GM23338 (cell line): ENCODE measurements around the gene AOPEP. TPM values are rescaled to one million over a fixed set of nuclear protein-coding genes. Genes with fewer than 3 reads are reported as not detected.

Experiments
- ATAC-seq: fragments of 200-7000 bp; cut with Tn5 transposase; 3 replicates; pipeline ENCODE4 v1.9.1; 2020
- DNase-seq: peaks from one replicate; pipeline ENCODE4 v3.0.0-alpha.2; 2015; ENCODE audit warnings: low spot score
- H2AFZ ChIP-seq: fragments of 200-600 bp; sonication (generic); 2 replicates; pipeline ENCODE4 v1.8.0; 2016; ENCODE audit warnings: antibody characterized with exemption, mild to moderate bottlenecking, moderate library complexity
- H3F3A ChIP-seq: fragments of 200-600 bp; sonication (generic); replicated peaks from 2 replicates; pipeline ENCODE4 v1.8.0; 2017; ENCODE audit warnings: antibody characterized with exemption, mixed run types, low read depth
- H3K27ac ChIP-seq: fragments of 200-600 bp; sonication (generic); 2 replicates; pipeline ENCODE4 v1.6.1; 2016; ENCODE audit warnings: low read depth
- H3K27me3 ChIP-seq: fragments of 200-600 bp; sonication (generic); 2 replicates; pipeline ENCODE4 v1.8.0; 2016; ENCODE audit warnings: mild to moderate bottlenecking, mixed run types, moderate library complexity; ENCODE audit not compliant: insufficient read depth
- H3K36me3 ChIP-seq: fragments of 200-600 bp; sonication (generic); 2 replicates; pipeline ENCODE4 v1.8.0; 2016; ENCODE audit warnings: mild to moderate bottlenecking; ENCODE audit not compliant: insufficient read depth
- H3K4me1 ChIP-seq: fragments of 200-600 bp; sonication (generic); 2 replicates; pipeline ENCODE4 v1.8.0; 2016; ENCODE audit warnings: mild to moderate bottlenecking, moderate library complexity; ENCODE audit not compliant: insufficient read depth
- H3K4me2 ChIP-seq: fragments of 200-600 bp; sonication (generic); 2 replicates; pipeline ENCODE4 v1.7.1; 2017; ENCODE audit warnings: mixed run types
- H3K4me3 ChIP-seq: fragments of 200-600 bp; sonication (generic); 2 replicates; pipeline ENCODE4 v1.6.1; 2016; ENCODE audit warnings: mixed run types
- H3K79me2 ChIP-seq: fragments of 200-600 bp; sonication (generic); replicated peaks from 2 replicates; pipeline ENCODE4 v1.8.0; 2017; ENCODE audit warnings: mild to moderate bottlenecking; ENCODE audit not compliant: insufficient read depth
- H3K9me2 ChIP-seq: fragments of 200-600 bp; sonication (generic); 2 replicates; pipeline ENCODE4 v1.8.0; 2017; ENCODE audit not compliant: insufficient read depth
- H4K20me1 ChIP-seq: fragments of 200-600 bp; sonication (generic); replicated peaks from 2 replicates; pipeline ENCODE4 v1.8.0; 2017; ENCODE audit warnings: mild to moderate bottlenecking; ENCODE audit not compliant: insufficient read depth
- H3K27ac Mint-ChIP-seq: 2 replicates; pipeline ENCODE4 v1.8.0; 2020; ENCODE audit warnings: inconsistent platforms, mild to moderate bottlenecking, moderate library complexity, mixed read lengths
- H3K27me3 Mint-ChIP-seq: 3 replicates; pipeline ENCODE4 v1.8.0; 2022; ENCODE audit warnings: low read depth, mild to moderate bottlenecking, moderate library complexity, mixed read lengths, inconsistent platforms; ENCODE audit not compliant: insufficient read depth, poor library complexity
- H3K36me3 Mint-ChIP-seq: 3 replicates; pipeline ENCODE4 v1.8.0; 2021; ENCODE audit warnings: low read depth, mild to moderate bottlenecking, inconsistent platforms, moderate library complexity, mixed read lengths
- H3K4me1 Mint-ChIP-seq: 3 replicates; pipeline ENCODE4 v1.8.0; 2020; ENCODE audit warnings: mild to moderate bottlenecking, inconsistent platforms, mixed read lengths
- H3K4me3 Mint-ChIP-seq: 3 replicates; pipeline ENCODE4 v1.8.0; 2021; ENCODE audit warnings: moderate library complexity, mild to moderate bottlenecking, inconsistent platforms, mixed read lengths
- H3K9me3 Mint-ChIP-seq: 3 replicates; pipeline ENCODE4 v1.8.0; 2020; ENCODE audit warnings: moderate library complexity, mild to moderate bottlenecking, inconsistent platforms, mixed read lengths
- CREB1 ChIP-seq: fragments of 250-450 bp; sonication (Bioruptor Pico); IDR thresholded peaks from 2 replicates; pipeline ENCODE4 v1.5.0; 2020; ENCODE audit warnings: low read depth, mild to moderate bottlenecking, moderate library complexity
- EZH2 ChIP-seq: fragments of 200-600 bp; sonication (generic); IDR thresholded peaks from one replicate; pipeline ENCODE4 v1.8.0; 2017; ENCODE audit warnings: antibody characterized with exemption, mild to moderate bottlenecking, low read depth; ENCODE audit not compliant: unreplicated experiment
- EZH2phosphoT487 ChIP-seq: fragments of 200-600 bp; sonication (generic); IDR thresholded peaks from one replicate; pipeline ENCODE4 v1.8.1; 2018; ENCODE audit warnings: antibody characterized with exemption; ENCODE audit not compliant: unreplicated experiment
- JUNB ChIP-seq: IDR thresholded peaks from one replicate; pipeline ENCODE4 v1.6.1; 2016; ENCODE audit warnings: antibody characterized with exemption; ENCODE audit not compliant: unreplicated experiment
- NANOG ChIP-seq: IDR thresholded peaks from 2 replicates; pipeline ENCODE4 v1.6.1; 2016; ENCODE audit warnings: antibody characterized with exemption, borderline replicate concordance
- POLR2AphosphoS5 ChIP-seq: IDR thresholded peaks from 2 replicates; pipeline ENCODE4 v1.6.1; 2016; ENCODE audit warnings: antibody characterized with exemption, low read depth
- STAT1 ChIP-seq: IDR thresholded peaks from one replicate; pipeline ENCODE4 v1.6.1; 2016; ENCODE audit warnings: antibody characterized with exemption; ENCODE audit not compliant: unreplicated experiment
- ZNF114 ChIP-seq: fragments of 250-450 bp; sonication (Bioruptor Pico); IDR thresholded peaks from 2 replicates; pipeline ENCODE4 v1.5.0; 2020; ENCODE audit warnings: mild to moderate bottlenecking, moderate library complexity
- ZNF331 ChIP-seq: fragments of 250-450 bp; sonication (Bioruptor Pico); IDR thresholded peaks from 2 replicates; pipeline ENCODE4 v1.5.0; 2020; ENCODE audit warnings: low read depth, mild to moderate bottlenecking, moderate library complexity
- polyA plus RNA-seq: library from polyadenylated mRNA; unstranded; fragments of >200 nt; fragmentation: Nextera tagmentation; extraction: Ambion mirVana; gene quantifications from 2 replicates; pipeline ENCODE4 v1.2.1, GENCODE V29; 2016
- total RNA-seq: library from RNA; depleted of rRNA; stranded (reverse); fragments of >200 nt; shearing (Covaris generic); gene quantifications from 2 replicates; pipeline ENCODE4 v1.2.3, GENCODE V29; 2014
- TF ChIP-seq, protein P1 (sequence below): fragments of 250-450 bp; sonication (Bioruptor Pico); IDR thresholded peaks from 2 replicates; pipeline ENCODE4 v1.5.0; 2020; ENCODE audit warnings: mild to moderate bottlenecking, moderate library complexity
- TF ChIP-seq, protein P2 (sequence below): IDR thresholded peaks from 2 replicates; pipeline ENCODE4 v1.6.1; 2016; ENCODE audit warnings: antibody characterized with exemption
- TF ChIP-seq, protein P3 (sequence below), 2 experiments: fragments of 200-600 bp in 1 of 2; sonication (generic) in 1 of 2; conservative IDR thresholded peaks; 2 replicates each; pipeline versions ENCODE4 v1.5.1 to v1.6.1; 2016 to 2017; ENCODE audit warnings: antibody characterized with exemption in 2 of 2, low read depth in 2 of 2, mild to moderate bottlenecking in 2 of 2, moderate library complexity in 1 of 2

Gene AOPEP
- total and polyA plus RNA-seq, 2 experiments from 2014 or later, result 7.0 to 16.5 TPM

DNA sequence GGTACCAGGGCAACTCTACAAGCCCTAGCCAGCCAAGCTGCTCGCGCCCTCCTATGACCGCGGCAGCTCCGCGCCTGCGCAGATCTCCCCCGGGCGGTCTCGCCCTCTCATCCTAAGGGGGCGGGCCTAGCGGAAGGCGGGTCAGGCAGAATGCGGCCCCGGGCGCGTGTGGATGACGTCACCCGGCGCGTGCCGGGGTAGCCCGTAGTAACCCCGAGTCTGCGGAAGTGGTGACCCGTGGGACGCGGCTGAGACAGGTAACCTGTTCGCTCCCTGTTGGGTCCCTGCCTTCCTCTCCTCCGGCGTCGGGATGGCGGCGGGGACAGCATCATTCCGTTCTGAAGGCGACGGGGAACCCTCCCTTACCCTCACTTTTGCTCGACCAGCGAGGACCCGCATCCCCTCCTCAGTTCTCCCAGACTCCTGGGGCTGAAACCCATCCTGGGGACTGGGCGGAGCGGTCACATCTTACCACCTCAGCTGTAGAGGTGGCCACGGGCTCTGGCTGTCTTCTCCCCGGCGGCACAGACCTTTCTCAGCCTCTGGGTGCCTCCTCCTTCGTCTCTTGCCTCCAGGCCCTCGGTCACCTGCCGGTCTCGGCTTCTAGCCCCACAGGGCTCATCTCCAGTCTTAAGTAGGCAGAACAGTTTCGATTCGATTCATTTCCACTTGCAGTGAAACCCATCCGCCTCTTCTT, at the start of gene AOPEP (continued):
- TF ChIP-seq ZNF114 (CRISPR knock-in tag) (no peak), JUNB (no peak), CREB1 (peak; percentile 99), NANOG (no peak)

DNA sequence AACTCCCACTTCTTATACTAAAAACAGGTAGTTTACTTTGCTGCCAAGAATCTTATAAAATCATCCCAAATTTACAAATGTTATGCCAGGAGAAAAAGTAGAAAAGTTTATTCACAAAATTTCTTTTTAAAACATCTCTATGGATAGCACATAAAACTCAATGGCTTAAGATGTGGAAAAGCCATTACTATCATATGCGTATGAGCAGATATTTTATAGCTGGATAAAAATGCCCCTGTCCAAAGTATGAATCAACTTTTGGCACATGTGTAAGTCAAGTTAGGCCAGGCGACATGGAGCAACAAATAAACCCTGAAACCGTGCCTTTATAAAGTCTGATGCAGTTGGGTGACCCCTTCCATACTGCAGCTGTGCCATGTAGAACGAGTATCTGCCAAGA, 48.6 kb upstream of the AOPEP start:
- Histone ChIP-seq H3K4me1 (no peaks in the 10 kb centered on the region), H2AFZ (no peak overlapping the region), H3K4me2 (no peak overlapping the region), H3F3A (no peaks in the 10 kb centered on the region), H3K27me3 (no peaks in the 10 kb centered on the region), H4K20me1 (no peaks in the 10 kb centered on the region), H3K27ac (no peak overlapping the region), H3K9me2 (no peaks in the 10 kb centered on the region), H3K79me2 (no peaks in the 10 kb centered on the region), H3K36me3 (no peaks in the 10 kb centered on the region), H3K4me3 (no peak overlapping the region)
- Mint-ChIP-seq H3K27ac (no peak overlapping the region), H3K4me1 (peaks cover 11% of the 10 kb centered on the region; the same call in 2 of the 3 replicates), H3K4me3 (no peak overlapping the region), H3K9me3 (no peaks in the 10 kb centered on the region), H3K27me3 (peaks cover 4% of the 10 kb centered on the region), H3K36me3 (no peaks in the 10 kb centered on the region)
- DNase-seq (no peak), ATAC-seq (no peak)
- no peak for TF ChIP-seq POLR2AphosphoS5
- no peak for TF ChIP-seq EZH2
- no peak for TF ChIP-seq EZH2phosphoT487
- no peak for TF ChIP-seq ZNF114 (CRISPR knock-in tag)
- TF ChIP-seq STAT1, result no peak
- no peak for TF ChIP-seq JUNB
- no peak for TF ChIP-seq ZNF331 (CRISPR knock-in tag)
- no peak for TF ChIP-seq NANOG
- TF ChIP-seq, protein P1, sequence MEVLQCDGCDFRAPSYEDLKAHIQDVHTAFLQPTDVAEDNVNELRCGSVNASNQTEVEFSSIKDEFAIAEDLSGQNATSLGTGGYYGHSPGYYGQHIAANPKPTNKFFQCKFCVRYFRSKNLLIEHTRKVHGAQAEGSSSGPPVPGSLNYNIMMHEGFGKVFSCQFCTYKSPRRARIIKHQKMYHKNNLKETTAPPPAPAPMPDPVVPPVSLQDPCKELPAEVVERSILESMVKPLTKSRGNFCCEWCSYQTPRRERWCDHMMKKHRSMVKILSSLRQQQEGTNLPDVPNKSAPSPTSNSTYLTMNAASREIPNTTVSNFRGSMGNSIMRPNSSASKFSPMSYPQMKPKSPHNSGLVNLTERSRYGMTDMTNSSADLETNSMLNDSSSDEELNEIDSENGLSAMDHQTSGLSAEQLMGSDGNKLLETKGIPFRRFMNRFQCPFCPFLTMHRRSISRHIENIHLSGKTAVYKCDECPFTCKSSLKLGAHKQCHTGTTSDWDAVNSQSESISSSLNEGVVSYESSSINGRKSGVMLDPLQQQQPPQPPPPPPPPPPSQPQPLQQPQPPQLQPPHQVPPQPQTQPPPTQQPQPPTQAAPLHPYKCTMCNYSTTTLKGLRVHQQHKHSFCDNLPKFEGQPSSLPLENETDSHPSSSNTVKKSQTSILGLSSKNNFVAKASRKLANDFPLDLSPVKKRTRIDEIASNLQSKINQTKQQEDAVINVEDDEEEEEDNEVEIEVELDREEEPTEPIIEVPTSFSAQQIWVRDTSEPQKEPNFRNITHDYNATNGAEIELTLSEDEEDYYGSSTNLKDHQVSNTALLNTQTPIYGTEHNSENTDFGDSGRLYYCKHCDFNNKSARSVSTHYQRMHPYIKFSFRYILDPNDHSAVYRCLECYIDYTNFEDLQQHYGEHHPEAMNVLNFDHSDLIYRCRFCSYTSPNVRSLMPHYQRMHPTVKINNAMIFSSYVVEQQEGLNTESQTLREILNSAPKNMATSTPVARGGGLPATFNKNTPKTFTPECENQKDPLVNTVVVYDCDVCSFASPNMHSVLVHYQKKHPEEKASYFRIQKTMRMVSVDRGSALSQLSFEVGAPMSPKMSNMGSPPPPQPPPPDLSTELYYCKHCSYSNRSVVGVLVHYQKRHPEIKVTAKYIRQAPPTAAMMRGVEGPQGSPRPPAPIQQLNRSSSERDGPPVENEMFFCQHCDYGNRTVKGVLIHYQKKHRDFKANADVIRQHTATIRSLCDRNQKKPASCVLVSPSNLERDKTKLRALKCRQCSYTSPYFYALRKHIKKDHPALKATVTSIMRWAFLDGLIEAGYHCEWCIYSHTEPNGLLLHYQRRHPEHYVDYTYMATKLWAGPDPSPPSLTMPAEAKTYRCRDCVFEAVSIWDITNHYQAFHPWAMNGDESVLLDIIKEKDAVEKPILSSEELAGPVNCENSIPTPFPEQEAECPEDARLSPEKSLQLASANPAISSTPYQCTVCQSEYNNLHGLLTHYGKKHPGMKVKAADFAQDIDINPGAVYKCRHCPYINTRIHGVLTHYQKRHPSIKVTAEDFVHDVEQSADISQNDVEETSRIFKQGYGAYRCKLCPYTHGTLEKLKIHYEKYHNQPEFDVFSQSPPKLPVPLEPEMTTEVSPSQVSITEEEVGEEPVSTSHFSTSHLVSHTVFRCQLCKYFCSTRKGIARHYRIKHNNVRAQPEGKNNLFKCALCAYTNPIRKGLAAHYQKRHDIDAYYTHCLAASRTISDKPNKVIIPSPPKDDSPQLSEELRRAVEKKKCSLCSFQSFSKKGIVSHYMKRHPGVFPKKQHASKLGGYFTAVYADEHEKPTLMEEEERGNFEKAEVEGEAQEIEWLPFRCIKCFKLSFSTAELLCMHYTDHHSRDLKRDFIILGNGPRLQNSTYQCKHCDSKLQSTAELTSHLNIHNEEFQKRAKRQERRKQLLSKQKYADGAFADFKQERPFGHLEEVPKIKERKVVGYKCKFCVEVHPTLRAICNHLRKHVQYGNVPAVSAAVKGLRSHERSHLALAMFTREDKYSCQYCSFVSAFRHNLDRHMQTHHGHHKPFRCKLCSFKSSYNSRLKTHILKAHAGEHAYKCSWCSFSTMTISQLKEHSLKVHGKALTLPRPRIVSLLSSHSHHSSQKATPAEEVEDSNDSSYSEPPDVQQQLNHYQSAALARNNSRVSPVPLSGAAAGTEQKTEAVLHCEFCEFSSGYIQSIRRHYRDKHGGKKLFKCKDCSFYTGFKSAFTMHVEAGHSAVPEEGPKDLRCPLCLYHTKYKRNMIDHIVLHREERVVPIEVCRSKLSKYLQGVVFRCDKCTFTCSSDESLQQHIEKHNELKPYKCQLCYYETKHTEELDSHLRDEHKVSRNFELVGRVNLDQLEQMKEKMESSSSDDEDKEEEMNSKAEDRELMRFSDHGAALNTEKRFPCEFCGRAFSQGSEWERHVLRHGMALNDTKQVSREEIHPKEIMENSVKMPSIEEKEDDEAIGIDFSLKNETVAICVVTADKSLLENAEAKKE (CRISPR knock-in tag), result no peak
- TF ChIP-seq, protein P2, sequence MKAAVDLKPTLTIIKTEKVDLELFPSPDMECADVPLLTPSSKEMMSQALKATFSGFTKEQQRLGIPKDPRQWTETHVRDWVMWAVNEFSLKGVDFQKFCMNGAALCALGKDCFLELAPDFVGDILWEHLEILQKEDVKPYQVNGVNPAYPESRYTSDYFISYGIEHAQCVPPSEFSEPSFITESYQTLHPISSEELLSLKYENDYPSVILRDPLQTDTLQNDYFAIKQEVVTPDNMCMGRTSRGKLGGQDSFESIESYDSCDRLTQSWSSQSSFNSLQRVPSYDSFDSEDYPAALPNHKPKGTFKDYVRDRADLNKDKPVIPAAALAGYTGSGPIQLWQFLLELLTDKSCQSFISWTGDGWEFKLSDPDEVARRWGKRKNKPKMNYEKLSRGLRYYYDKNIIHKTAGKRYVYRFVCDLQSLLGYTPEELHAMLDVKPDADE, result no peak
- TF ChIP-seq, protein P3, sequence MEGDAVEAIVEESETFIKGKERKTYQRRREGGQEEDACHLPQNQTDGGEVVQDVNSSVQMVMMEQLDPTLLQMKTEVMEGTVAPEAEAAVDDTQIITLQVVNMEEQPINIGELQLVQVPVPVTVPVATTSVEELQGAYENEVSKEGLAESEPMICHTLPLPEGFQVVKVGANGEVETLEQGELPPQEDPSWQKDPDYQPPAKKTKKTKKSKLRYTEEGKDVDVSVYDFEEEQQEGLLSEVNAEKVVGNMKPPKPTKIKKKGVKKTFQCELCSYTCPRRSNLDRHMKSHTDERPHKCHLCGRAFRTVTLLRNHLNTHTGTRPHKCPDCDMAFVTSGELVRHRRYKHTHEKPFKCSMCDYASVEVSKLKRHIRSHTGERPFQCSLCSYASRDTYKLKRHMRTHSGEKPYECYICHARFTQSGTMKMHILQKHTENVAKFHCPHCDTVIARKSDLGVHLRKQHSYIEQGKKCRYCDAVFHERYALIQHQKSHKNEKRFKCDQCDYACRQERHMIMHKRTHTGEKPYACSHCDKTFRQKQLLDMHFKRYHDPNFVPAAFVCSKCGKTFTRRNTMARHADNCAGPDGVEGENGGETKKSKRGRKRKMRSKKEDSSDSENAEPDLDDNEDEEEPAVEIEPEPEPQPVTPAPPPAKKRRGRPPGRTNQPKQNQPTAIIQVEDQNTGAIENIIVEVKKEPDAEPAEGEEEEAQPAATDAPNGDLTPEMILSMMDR (conservative IDR thresholded peaks at IDR 0.05; ENCODE audit: low read depth in 2 of 2), result no peak
- TF ChIP-seq CREB1, result no peak
